Mucosa of rectum (tissue), 2 donors: ENCODE data around the gene CDK10.
"Not testable (repeated sequence)": the region's sequence is repeated elsewhere in the genome, so short reads cannot be mapped to it uniquely, and the experiment has no call there.

Experiments used
- H3K27ac ChIP-seq, 2 donors: one replicate each; pipeline ENCODE4 v1.7.0; 2013; ENCODE audit warnings: inconsistent platforms in 2 of 2, low read depth in 2 of 2, low read length in 2 of 2
- H3K27me3 ChIP-seq, 2 donors: one replicate each; pipeline ENCODE4 v1.7.0; 2013; ENCODE audit warnings: low read length in 2 of 2; ENCODE audit not compliant: control insufficient read depth in 2 of 2, insufficient read depth in 2 of 2
- H3K36me3 ChIP-seq, 2 donors: one replicate each; pipeline ENCODE4 v1.7.0; 2013; ENCODE audit warnings: low read length in 2 of 2; ENCODE audit not compliant: control insufficient read depth in 2 of 2, insufficient read depth in 2 of 2
- H3K4me1 ChIP-seq, 2 donors: one replicate each; pipeline ENCODE4 v1.7.0; 2013; ENCODE audit warnings: low read length in 2 of 2, mild to moderate bottlenecking in 1 of 2; ENCODE audit not compliant: control insufficient read depth in 2 of 2, insufficient read depth in 2 of 2
- H3K4me3 ChIP-seq, 2 donors: one replicate each; pipeline ENCODE4 v1.7.0; 2013; ENCODE audit warnings: low read length in 2 of 2
- H3K9ac ChIP-seq, 2 donors: one replicate each; pipeline ENCODE4 v1.7.0; 2013; ENCODE audit warnings: low read length in 2 of 2, low read depth in 1 of 2, mild to moderate bottlenecking in 1 of 2
- H3K9me3 ChIP-seq, 2 donors: one replicate each; pipeline ENCODE4 v1.7.0; 2013; ENCODE audit warnings: low read length in 2 of 2; ENCODE audit not compliant: control insufficient read depth in 2 of 2
- donor health status: healthy.
- donor health status: Normal muscosa, but diverticular disease.

The CDK10 gene

GRCh38 chr16:89651584-89651983 lies 34.9 kb upstream of the CDK10 start:
- no peak overlapping the region for H3K27ac ChIP-seq
- H3K9ac ChIP-seq, result no peak overlapping the region
- H3K36me3 ChIP-seq, result peaks cover 14 to 29% of the 10 kb centered on the region in 2 donors
- no peaks in the 10 kb centered on the region for H3K27me3 ChIP-seq
- H3K4me1 ChIP-seq, result peaks cover 3 to 4% of the 10 kb centered on the region in 2 donors
- no peaks in the 10 kb centered on the region for H3K9me3 ChIP-seq
- no peak overlapping the region for H3K4me3 ChIP-seq

- no peaks in the 10 kb centered on the region for H3K9me3 ChIP-seq
- no peak overlapping the region for H3K4me3 ChIP-seq
- peaks cover 8 to 20% of the 10 kb centered on the region in 2 donors for H3K36me3 ChIP-seq
- no peaks in the 10 kb centered on the region for H3K27me3 ChIP-seq
- H3K9ac ChIP-seq, result no peak overlapping the region
- no peak overlapping the region for H3K27ac ChIP-seq
- H3K4me1 ChIP-seq, result peaks cover 12% of the 10 kb centered on the region in 2 donors
Measured at GRCh38 chr16:89653656-89654295, 32.7 kb upstream of the CDK10 start.

- Histone ChIP-seq H3K9ac (no peak overlapping the region), H3K27me3 (no peaks in the 10 kb centered on the region), H3K27ac (no peak overlapping the region), H3K36me3 (peaks cover 4 to 17% of the 10 kb centered on the region in 2 donors), H3K4me1 (peaks cover 12 to 13% of the 10 kb centered on the region in 2 donors), H3K4me3 (no peak overlapping the region), H3K9me3 (no peaks in the 10 kb centered on the region)
Measured at GRCh38 chr16:89655062-89655643, 31.3 kb upstream of the CDK10 start.

GRCh38 chr16:89656435-89657121 lies 29.9 kb upstream of the CDK10 start:
- peak overlapping the region; percentile 95 for H3K4me3 ChIP-seq
- H3K9ac ChIP-seq, result peak overlapping the region in 1 of 2 donors; percentile 91
- H3K27ac ChIP-seq, result peak overlapping the region in 1 of 2 donors; percentile 86
- H3K27me3 ChIP-seq, result no peaks in the 10 kb centered on the region
- no peaks in the 10 kb centered on the region for H3K9me3 ChIP-seq
- H3K4me1 ChIP-seq, result peaks cover 12 to 13% of the 10 kb centered on the region in 2 donors
- H3K36me3 ChIP-seq, result peaks cover 4 to 21% of the 10 kb centered on the region in 2 donors

- H3K4me1 ChIP-seq, result peaks cover 12 to 13% of the 10 kb centered on the region in 2 donors
- H3K27ac ChIP-seq, result peak within 1 kb of the TSS; percentile 84 to 86
- peaks cover 2 to 18% of the 10 kb centered on the region in 2 donors for H3K36me3 ChIP-seq
- peak within 1 kb of the TSS; percentile 95 for H3K4me3 ChIP-seq
- H3K9me3 ChIP-seq, result no peaks in the 10 kb centered on the region
- no peaks in the 10 kb centered on the region for H3K27me3 ChIP-seq
- peak within 1 kb of the TSS; percentile 91 to 96 for H3K9ac ChIP-seq
Measured at GRCh38 chr16:89657442-89658220, 28.9 kb upstream of the CDK10 start, which contains the start of the genes CHMP1A and SPATA33. Gene CHMP1A (minus strand): TSS chr16:89657708. CDS start chr16:89657588, 120 bp downstream. Gene SPATA33 (plus strand): TSS chr16:89657836. CDS start chr16:89657912, 76 bp downstream.

- peaks cover 12 to 13% of the 10 kb centered on the region in 2 donors for H3K4me1 ChIP-seq
- H3K9me3 ChIP-seq, result no peaks in the 10 kb centered on the region
- peaks cover 0 to 17% of the 10 kb centered on the region in 2 donors for H3K36me3 ChIP-seq
- peak overlapping the region; percentile 84 to 86 for H3K27ac ChIP-seq
- peak overlapping the region; percentile 91 to 96 for H3K9ac ChIP-seq
- H3K4me3 ChIP-seq, result peak overlapping the region; percentile 95
- no peaks in the 10 kb centered on the region for H3K27me3 ChIP-seq
Measured at GRCh38 chr16:89658221-89658879, 28.1 kb upstream of the CDK10 start.

- Histone ChIP-seq H3K4me3 (no peak overlapping the region), H3K9ac (no peak overlapping the region), H3K27me3 (no peaks in the 10 kb centered on the region), H3K4me1 (peaks cover 12 to 13% of the 10 kb centered on the region in 2 donors), H3K27ac (no peak overlapping the region), H3K9me3 (no peaks in the 10 kb centered on the region), H3K36me3 (peaks cover 0 to 17% of the 10 kb centered on the region in 2 donors)
Measured at GRCh38 chr16:89660146-89660545, 26.3 kb upstream of the CDK10 start.

GRCh38 chr16:89661215-89661614 lies 25.3 kb upstream of the CDK10 start:
- H3K4me3 ChIP-seq, result no peak overlapping the region
- peaks cover 12 to 13% of the 10 kb centered on the region in 2 donors for H3K4me1 ChIP-seq
- no peak overlapping the region for H3K9ac ChIP-seq
- H3K36me3 ChIP-seq, result peaks cover 0 to 17% of the 10 kb centered on the region in 2 donors
- H3K9me3 ChIP-seq, result no peaks in the 10 kb centered on the region
- no peaks in the 10 kb centered on the region for H3K27me3 ChIP-seq
- no peak overlapping the region for H3K27ac ChIP-seq

GRCh38 chr16:89664238-89664637 lies 22.3 kb upstream of the CDK10 start:
- not testable (repeated sequence) for H3K9me3 ChIP-seq, H3K27me3 ChIP-seq, H3K9ac ChIP-seq, H3K4me3 ChIP-seq, H3K27ac ChIP-seq, H3K4me1 ChIP-seq
- peaks cover 0 to 17% of the 10 kb centered on the region in 2 donors for H3K36me3 ChIP-seq
